Measurements from ENCODE around the gene TNRC6B. TPM values are rescaled to one million over a fixed set of nuclear protein-coding genes. Genes with fewer than 3 reads are reported as not detected.
"Not testable (repeated sequence)": the region's sequence is repeated elsewhere in the genome, so short reads cannot be mapped to it uniquely, and the experiment has no call there.

Gene TNRC6B
- total RNA-seq: 40.2 TPM
- long read RNA-seq, partial matches to known transcripts: 13 of 31 reads
- long read RNA-seq, other reads (novel, unspliced or antisense): 15 of 31 reads

GRCh38 chr22:40177738-40178416 is at the start of gene TNRC6B:
TNRC6B (plus strand) TSS chr22:40177925; CDS start chr22:40178136, 211 bp downstream.
- no peak for DNase-seq (ENCODE audit: low spot score)

GRCh38 chr22:40128989-40129388 is 48.7 kb upstream of the TNRC6B start:
- no peak for DNase-seq (ENCODE audit: low spot score)
- intact Hi-C loops (cut with DNase I): no loop called here

More at GRCh38 chr22:40177738-40178416, at the start of gene TNRC6B:
- intact Hi-C loops (cut with DNase I): loop anchor here (5.0 kb wide), 1 partner anchor 136 kb away; no protein-coding TSS in a partner anchor

- no peak for DNase-seq (ENCODE audit: low spot score)
- intact Hi-C loops (cut with DNase I): no loop called here
Observed at GRCh38 chr22:40137132-40137531, 40.6 kb upstream of the TNRC6B start.

GRCh38 chr22:40138866-40139265 is 38.9 kb upstream of the TNRC6B start:
- intact Hi-C loops (cut with DNase I): no loop called here
- DNase-seq (ENCODE audit: low spot score): no peak

GRCh38 chr22:40147388-40148176 is 30.1 kb upstream of the TNRC6B start:
- no peak for DNase-seq (ENCODE audit: low spot score)
- intact Hi-C loops (cut with DNase I): no loop called here

- DNase-seq (ENCODE audit: low spot score): no peak
- intact Hi-C loops (cut with DNase I): no loop called here
Observed at GRCh38 chr22:40153192-40153591, 24.5 kb upstream of the TNRC6B start.

GRCh38 chr22:40153705-40154104 is 24.0 kb upstream of the TNRC6B start:
- intact Hi-C loops (cut with DNase I): no loop called here
- DNase-seq (ENCODE audit: low spot score): no peak

- intact Hi-C loops (cut with DNase I): no loop called here
- no peak for DNase-seq (ENCODE audit: low spot score)
Observed at GRCh38 chr22:40156001-40156516, 21.7 kb upstream of the TNRC6B start.

- intact Hi-C loops (cut with DNase I); DNase-seq (ENCODE audit: low spot score): not testable (repeated sequence)
Observed at GRCh38 chr22:40156682-40157081, 21.0 kb upstream of the TNRC6B start.

GRCh38 chr22:40157330-40157945 is 20.3 kb upstream of the TNRC6B start:
- no peak for DNase-seq (ENCODE audit: low spot score)
- intact Hi-C loops (cut with DNase I): no loop called here

- intact Hi-C loops (cut with DNase I): no loop called here
- DNase-seq (ENCODE audit: low spot score): no peak
Observed at GRCh38 chr22:40161194-40161593, 16.5 kb upstream of the TNRC6B start.

- intact Hi-C loops (cut with DNase I); DNase-seq (ENCODE audit: low spot score): not testable (repeated sequence)
Observed at GRCh38 chr22:40165537-40165936, 12.2 kb upstream of the TNRC6B start.

- intact Hi-C loops (cut with DNase I): loop anchor here (5.0 kb wide), 1 partner anchor 133 kb away; no protein-coding TSS in a partner anchor
- no peak for DNase-seq (ENCODE audit: low spot score)
Observed at GRCh38 chr22:40175611-40176244, 2.0 kb upstream of the TNRC6B start.

GRCh38 chr22:40176921-40177737 is 596 bp upstream of the TNRC6B start:
- DNase-seq (ENCODE audit: low spot score): no peak
- intact Hi-C loops (cut with DNase I): loop anchor here (5.0 kb wide), 1 partner anchor 135 kb away; no protein-coding TSS in a partner anchor

- intact Hi-C loops (cut with DNase I): loop anchor here (5.0 kb wide), 1 partner anchor 136 kb away; no protein-coding TSS in a partner anchor
- DNase-seq (ENCODE audit: low spot score): no peak
Observed at GRCh38 chr22:40178417-40179409, 988 bp downstream of the TNRC6B start.

- DNase-seq (ENCODE audit: low spot score): no peak
- intact Hi-C loops (cut with DNase I): loop anchor here (5.0 kb wide), 1 partner anchor 137 kb away; no protein-coding TSS in a partner anchor
Observed at GRCh38 chr22:40179526-40179925, 1.8 kb downstream of the TNRC6B start.

- DNase-seq (ENCODE audit: low spot score): no peak
- intact Hi-C loops (cut with DNase I): no loop called here
Observed at GRCh38 chr22:40180403-40180802, 2.7 kb downstream of the TNRC6B start.

Data from cardiac septum (tissue), 1 donor.